ENCODE data around the gene COL5A1.

The COL5A1 gene

GRCh38 chr9:134768709-134769351 is 127.2 kb downstream of the COL5A1 start:
- CTCF ChIA-PET = interaction anchor here (1.2 kb wide), 1 partner anchor 30 kb away, joined by 3 read pairs; no protein-coding TSS in a partner anchor
- POLR2A ChIA-PET = no interaction called here
- Histone ChIP-seq H3K36me3 (ENCODE audit: control insufficient read depth in 4 of 4, insufficient read depth in 4 of 4, low read length in 3 of 4) (peaks cover 0 to 4% (median under 1%) of the 10 kb centered on the region in 4 experiments), H3K4me1 (ENCODE audit: control extremely low read depth in 1 of 4, control insufficient read depth in 4 of 4, insufficient read depth in 4 of 4, low read length in 3 of 4) (peaks cover 0 to 64% (median 56%) of the 10 kb centered on the region in 4 experiments), H3K27ac (ENCODE audit: insufficient read depth in 1 of 2, low read depth in 1 of 2, low read length in 2 of 2, poor library complexity in 1 of 2, severe bottlenecking in 2 of 2) (no peak overlapping the region), H3K27me3 (replicated peaks in 2 of 5; ENCODE audit: control insufficient read depth in 4 of 5, insufficient read depth in 5 of 5, low read length in 4 of 5) (no peaks in the 10 kb centered on the region), H3K9me3 (ENCODE audit: control extremely low read depth in 1 of 5, control insufficient read depth in 4 of 5, insufficient read depth in 2 of 5, low read depth in 1 of 5, low read length in 4 of 5) (no peaks in the 10 kb centered on the region), H3K4me3 (ENCODE audit: control insufficient read depth in 1 of 7, extremely low read depth in 1 of 7, insufficient read depth in 4 of 7, low read depth in 2 of 7, low read length in 6 of 7) (peak overlapping the region in 1 of 7 experiments; percentile 51)
- DNase-seq = peak; percentile 33 to 85 (median 75)
- 43% methylated on average over 18 of the region's 23 CpGs for WGBS (ENCODE audit: insufficient coverage)

GRCh38 chr9:134770972-134771971 is 129.7 kb downstream of the COL5A1 start:
- peak overlapping the region in 1 of 2 experiments; percentile 31 for H3K27ac ChIP-seq (ENCODE audit: insufficient read depth in 1 of 2, low read depth in 1 of 2, low read length in 2 of 2, poor library complexity in 1 of 2, severe bottlenecking in 2 of 2)
- ChIA-PET POLR2A (no interaction called here), CTCF (interaction anchor here (0.7 to 1.3 kb wide), 2 partner anchors 10 to 125 kb away, joined by 3 to 5 read pairs; no protein-coding TSS in a partner anchor)
- WGBS (ENCODE audit: insufficient coverage) = 28% methylated on average over 29 of the region's 34 CpGs
- H3K4me1 ChIP-seq (ENCODE audit: control extremely low read depth in 1 of 4, control insufficient read depth in 4 of 4, insufficient read depth in 4 of 4, low read length in 3 of 4) = peaks cover 0 to 58% (median 48%) of the 10 kb centered on the region in 4 experiments
- no peaks in the 10 kb centered on the region for H3K27me3 ChIP-seq (replicated peaks in 2 of 5; ENCODE audit: control insufficient read depth in 4 of 5, insufficient read depth in 5 of 5, low read length in 4 of 5)
- peak; percentile 57 to 86 (median 68) for DNase-seq
- peaks cover 0 to 14% (median 3%) of the 10 kb centered on the region in 4 experiments for H3K36me3 ChIP-seq (ENCODE audit: control insufficient read depth in 4 of 4, insufficient read depth in 4 of 4, low read length in 3 of 4)
- peak overlapping the region in 6 of 7 experiments; percentile 19 to 66 (median 40) for H3K4me3 ChIP-seq (ENCODE audit: control insufficient read depth in 1 of 7, extremely low read depth in 1 of 7, insufficient read depth in 4 of 7, low read depth in 2 of 7, low read length in 6 of 7)
- H3K9me3 ChIP-seq (ENCODE audit: control extremely low read depth in 1 of 5, control insufficient read depth in 4 of 5, insufficient read depth in 2 of 5, low read depth in 1 of 5, low read length in 4 of 5) = no peaks in the 10 kb centered on the region

DNA sequence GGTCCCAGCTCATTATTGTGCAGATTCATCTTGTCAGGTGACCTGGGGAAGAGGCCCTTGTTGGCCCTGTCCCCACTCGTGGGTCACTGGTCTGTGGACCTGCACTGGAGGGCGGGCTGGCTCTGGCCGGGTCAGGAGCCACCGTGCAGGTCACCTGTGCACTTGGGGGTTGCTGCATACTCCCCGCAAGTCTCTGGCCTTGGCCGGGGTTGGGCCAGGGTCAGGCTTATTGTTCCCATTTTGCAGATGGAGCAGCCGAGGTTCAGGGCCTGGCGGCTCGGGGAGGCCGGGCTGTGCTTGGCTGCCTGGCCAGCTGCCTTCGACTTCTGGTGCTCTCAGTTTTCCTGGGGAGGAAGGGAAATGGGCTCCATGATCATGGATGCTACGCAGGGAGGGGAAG is 130.7 kb downstream of the COL5A1 start:
- 89% methylated on average over 12 of the region's 12 CpGs for WGBS (ENCODE audit: insufficient coverage)
- H3K27ac ChIP-seq (ENCODE audit: insufficient read depth in 1 of 2, low read depth in 1 of 2, low read length in 2 of 2, poor library complexity in 1 of 2, severe bottlenecking in 2 of 2) = no peak overlapping the region
- POLR2A ChIA-PET = no interaction called here
- H3K27me3 ChIP-seq (replicated peaks in 2 of 5; ENCODE audit: control insufficient read depth in 4 of 5, insufficient read depth in 5 of 5, low read length in 4 of 5) = no peaks in the 10 kb centered on the region
- H3K36me3 ChIP-seq (ENCODE audit: control insufficient read depth in 4 of 4, insufficient read depth in 4 of 4, low read length in 3 of 4) = peaks cover 0 to 14% (median 3%) of the 10 kb centered on the region in 4 experiments
- H3K9me3 ChIP-seq (ENCODE audit: control extremely low read depth in 1 of 5, control insufficient read depth in 4 of 5, insufficient read depth in 2 of 5, low read depth in 1 of 5, low read length in 4 of 5) = no peaks in the 10 kb centered on the region
- H3K4me1 ChIP-seq (ENCODE audit: control extremely low read depth in 1 of 4, control insufficient read depth in 4 of 4, insufficient read depth in 4 of 4, low read length in 3 of 4) = peaks cover 0 to 48% (median 38%) of the 10 kb centered on the region in 4 experiments
- no peak overlapping the region for H3K4me3 ChIP-seq (ENCODE audit: control insufficient read depth in 1 of 7, extremely low read depth in 1 of 7, insufficient read depth in 4 of 7, low read depth in 2 of 7, low read length in 6 of 7)
- CTCF ChIA-PET = interaction anchor here (0.9 to 1.3 kb wide), 2 partner anchors 9 to 11 kb away, joined by 3 to 5 read pairs; no protein-coding TSS in a partner anchor
- DNase-seq = no peak

GRCh38 chr9:134773842-134774241 is 132.2 kb downstream of the COL5A1 start:
- no peak overlapping the region for H3K4me3 ChIP-seq (ENCODE audit: control insufficient read depth in 1 of 7, extremely low read depth in 1 of 7, insufficient read depth in 4 of 7, low read depth in 2 of 7, low read length in 6 of 7)

DNA sequence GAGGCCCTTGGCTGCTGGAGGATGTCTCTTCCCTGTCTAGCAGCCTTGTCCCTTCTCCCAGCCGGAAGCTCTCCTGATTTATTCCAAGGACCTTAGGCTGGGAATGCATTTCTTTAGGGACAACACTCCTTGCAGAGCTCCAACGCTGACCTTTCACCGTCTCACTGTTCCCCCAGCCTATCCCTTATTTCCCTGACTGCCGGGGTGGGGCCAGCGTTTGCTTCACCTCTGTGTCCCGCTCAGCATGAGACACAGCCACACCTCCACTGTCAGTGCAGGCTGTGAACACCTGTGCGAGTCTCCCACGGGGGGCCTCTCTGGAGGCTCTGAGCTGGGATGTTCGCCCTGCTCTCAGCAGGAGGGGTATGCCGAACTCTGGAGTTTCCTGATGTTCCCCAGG is 132.8 kb downstream of the COL5A1 start:
- no peaks in the 10 kb centered on the region for H3K9me3 ChIP-seq (ENCODE audit: control extremely low read depth in 1 of 5, control insufficient read depth in 4 of 5, insufficient read depth in 2 of 5, low read depth in 1 of 5, low read length in 4 of 5)
- H3K36me3 ChIP-seq (ENCODE audit: control insufficient read depth in 4 of 4, insufficient read depth in 4 of 4, low read length in 3 of 4) = peaks cover 0 to 14% (median 3%) of the 10 kb centered on the region in 4 experiments
- H3K27me3 ChIP-seq (replicated peaks in 2 of 5; ENCODE audit: control insufficient read depth in 4 of 5, insufficient read depth in 5 of 5, low read length in 4 of 5) = no peaks in the 10 kb centered on the region
- H3K27ac ChIP-seq (ENCODE audit: insufficient read depth in 1 of 2, low read depth in 1 of 2, low read length in 2 of 2, poor library complexity in 1 of 2, severe bottlenecking in 2 of 2) = no peak overlapping the region
- 97% methylated on average over 10 of the region's 10 CpGs for WGBS (ENCODE audit: insufficient coverage)
- CTCF ChIA-PET = interaction anchor here (1.0 to 1.3 kb wide), 3 partner anchors 10 to 29 kb away, joined by 3 to 4 read pairs (median 3); no protein-coding TSS in a partner anchor
- POLR2A ChIA-PET = interaction anchor here (0.8 kb wide), 1 partner anchor 8 kb away, joined by 3 read pairs; no protein-coding TSS in a partner anchor
- no peak overlapping the region for H3K4me3 ChIP-seq (ENCODE audit: control insufficient read depth in 1 of 7, extremely low read depth in 1 of 7, insufficient read depth in 4 of 7, low read depth in 2 of 7, low read length in 6 of 7)
- no peak for DNase-seq
- H3K4me1 ChIP-seq (ENCODE audit: control extremely low read depth in 1 of 4, control insufficient read depth in 4 of 4, insufficient read depth in 4 of 4, low read length in 3 of 4) = peaks cover 0 to 27% (median 21%) of the 10 kb centered on the region in 4 experiments

More at GRCh38 chr9:134773842-134774241, 132.2 kb downstream of the COL5A1 start:
- Histone ChIP-seq H3K36me3 (ENCODE audit: control insufficient read depth in 4 of 4, insufficient read depth in 4 of 4, low read length in 3 of 4) (peaks cover 0 to 14% (median 3%) of the 10 kb centered on the region in 4 experiments), H3K4me1 (ENCODE audit: control extremely low read depth in 1 of 4, control insufficient read depth in 4 of 4, insufficient read depth in 4 of 4, low read length in 3 of 4) (peaks cover 0 to 33% (median 27%) of the 10 kb centered on the region in 4 experiments), H3K9me3 (ENCODE audit: control extremely low read depth in 1 of 5, control insufficient read depth in 4 of 5, insufficient read depth in 2 of 5, low read depth in 1 of 5, low read length in 4 of 5) (no peaks in the 10 kb centered on the region), H3K27me3 (replicated peaks in 2 of 5; ENCODE audit: control insufficient read depth in 4 of 5, insufficient read depth in 5 of 5, low read length in 4 of 5) (no peaks in the 10 kb centered on the region), H3K27ac (ENCODE audit: insufficient read depth in 1 of 2, low read depth in 1 of 2, low read length in 2 of 2, poor library complexity in 1 of 2, severe bottlenecking in 2 of 2) (no peak overlapping the region)
- CTCF ChIA-PET = interaction anchor here (1.0 to 1.1 kb wide), 2 partner anchors 9 to 28 kb away, joined by 3 read pairs; no protein-coding TSS in a partner anchor
- no peak for DNase-seq
- WGBS (ENCODE audit: insufficient coverage) = 97% methylated on average over 4 of the region's 11 CpGs
- POLR2A ChIA-PET = no interaction called here

DNA sequence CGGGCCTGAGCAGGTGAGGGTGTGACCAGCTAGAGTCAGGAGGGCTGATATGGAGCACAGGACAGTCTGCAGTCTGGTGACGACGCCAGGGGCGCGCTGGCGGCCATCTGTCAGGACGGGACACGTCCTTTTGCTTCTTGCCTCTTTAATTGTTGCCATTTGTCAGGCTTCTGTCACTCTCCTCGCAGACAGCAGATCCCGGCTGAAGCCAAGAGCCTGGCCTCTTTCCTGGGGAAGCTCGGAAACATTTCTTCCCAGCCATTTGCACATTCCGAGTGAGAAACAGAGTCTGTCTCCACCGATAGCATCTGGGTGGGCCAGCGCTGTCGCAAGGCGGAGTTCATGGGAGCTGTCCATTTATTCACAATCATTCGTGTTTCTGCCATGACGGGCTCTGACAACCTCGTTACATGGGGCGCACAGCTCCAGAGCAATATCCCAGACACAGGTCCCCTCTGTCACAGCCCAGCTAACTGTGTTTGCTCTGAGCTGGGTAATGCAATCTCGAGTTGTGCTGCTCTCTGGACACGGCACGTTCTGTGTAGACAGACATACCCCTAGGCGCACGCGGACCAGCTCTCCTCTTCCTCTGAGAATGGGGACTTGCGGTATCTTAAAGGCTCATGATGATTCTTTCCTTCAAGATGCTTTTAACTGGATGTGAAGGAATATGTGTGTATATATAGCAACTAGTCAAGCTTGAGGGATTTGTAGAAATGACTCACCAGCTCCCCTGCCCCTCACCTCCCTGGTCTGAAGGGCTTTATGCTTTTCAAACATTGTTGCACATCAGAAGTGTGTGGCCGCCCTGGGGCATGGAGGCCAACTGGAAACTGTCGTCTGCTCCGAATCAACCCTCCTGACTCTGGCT is 133.7 kb downstream of the COL5A1 start:
- WGBS (ENCODE audit: insufficient coverage) = 94% methylated on average over 29 of the region's 30 CpGs
- no peak for DNase-seq
- ChIA-PET POLR2A (no interaction called here), CTCF (interaction anchor here (0.6 to 1.3 kb wide), 2 partner anchors 12 to 1535 kb away, joined by 3 to 4 read pairs; no protein-coding TSS in a partner anchor)
- Histone ChIP-seq H3K4me1 (ENCODE audit: control extremely low read depth in 1 of 4, control insufficient read depth in 4 of 4, insufficient read depth in 4 of 4, low read length in 3 of 4) (peaks cover 0 to 18% (median 14%) of the 10 kb centered on the region in 4 experiments), H3K9me3 (ENCODE audit: control extremely low read depth in 1 of 5, control insufficient read depth in 4 of 5, insufficient read depth in 2 of 5, low read depth in 1 of 5, low read length in 4 of 5) (no peaks in the 10 kb centered on the region), H3K27ac (ENCODE audit: insufficient read depth in 1 of 2, low read depth in 1 of 2, low read length in 2 of 2, poor library complexity in 1 of 2, severe bottlenecking in 2 of 2) (no peak overlapping the region), H3K27me3 (replicated peaks in 2 of 5; ENCODE audit: control insufficient read depth in 4 of 5, insufficient read depth in 5 of 5, low read length in 4 of 5) (no peaks in the 10 kb centered on the region), H3K4me3 (ENCODE audit: control insufficient read depth in 1 of 7, extremely low read depth in 1 of 7, insufficient read depth in 4 of 7, low read depth in 2 of 7, low read length in 6 of 7) (no peak overlapping the region), H3K36me3 (ENCODE audit: control insufficient read depth in 4 of 4, insufficient read depth in 4 of 4, low read length in 3 of 4) (peaks cover 0 to 17% (median 3%) of the 10 kb centered on the region in 4 experiments)

All from common myeloid progenitor, CD34-positive (primary cell).